Measurements from ENCODE around the gene TMEM221. TPM values are rescaled to one million over a fixed set of nuclear protein-coding genes. Genes with fewer than 3 reads are reported as not detected.
A peak's percentile ranks its signal among the peaks of the same experiment; 100 is the strongest.

The TMEM221 gene
- total RNA-seq, 1 experiment from 2014 or later, result not detected

DNA sequence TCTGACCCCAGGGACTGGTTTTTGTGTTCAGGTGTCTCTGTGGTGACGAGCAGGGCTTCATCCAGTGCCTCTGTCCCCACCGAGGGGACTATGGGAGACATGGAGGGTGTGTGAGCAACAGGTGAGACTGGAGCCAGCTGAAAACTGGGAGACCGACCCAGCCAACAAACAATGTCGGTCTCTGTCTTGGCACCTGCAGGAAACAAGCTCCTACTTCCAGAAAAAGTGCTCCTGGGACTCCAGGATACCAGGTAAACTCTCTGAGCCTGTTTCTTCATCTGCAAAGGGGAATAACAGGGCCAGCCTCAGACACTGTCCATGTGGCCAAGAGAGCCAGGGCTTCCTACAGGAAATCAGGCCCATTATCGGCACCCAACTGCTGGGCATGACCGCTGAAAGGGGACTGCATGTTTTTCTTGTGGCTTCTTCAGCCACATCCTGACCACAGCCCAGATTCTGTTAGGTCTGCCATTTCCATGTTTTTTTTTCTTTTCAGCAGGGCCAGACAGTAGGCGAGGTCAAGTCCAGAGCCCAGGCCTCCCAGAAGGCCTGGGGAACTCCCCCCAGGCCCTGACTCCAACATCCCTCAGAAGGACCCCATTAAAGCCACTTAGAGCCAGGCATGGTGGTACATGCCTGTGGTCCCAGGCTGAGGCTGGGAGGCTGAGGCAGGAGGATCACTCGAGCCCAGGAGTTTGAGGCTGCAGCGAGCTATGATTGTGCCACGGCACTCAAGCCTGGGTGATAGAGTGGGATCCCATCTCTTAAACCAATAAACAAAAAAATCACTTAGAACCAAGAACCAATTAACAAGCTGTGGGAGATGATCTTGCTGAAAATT, 42.2 kb downstream of the TMEM221 start:
- no peak for DNase-seq (ENCODE audit: low spot score)

- peak; percentile 72 for DNase-seq (ENCODE audit: low spot score)
Observed at GRCh38 chr19:17405250-17406045, 43.0 kb downstream of the TMEM221 start, which contains the start of gene BST2. Gene BST2, minus strand, starts transcription at chr19:17405630. Its CDS starts 55 bp downstream, at chr19:17405575.

DNA sequence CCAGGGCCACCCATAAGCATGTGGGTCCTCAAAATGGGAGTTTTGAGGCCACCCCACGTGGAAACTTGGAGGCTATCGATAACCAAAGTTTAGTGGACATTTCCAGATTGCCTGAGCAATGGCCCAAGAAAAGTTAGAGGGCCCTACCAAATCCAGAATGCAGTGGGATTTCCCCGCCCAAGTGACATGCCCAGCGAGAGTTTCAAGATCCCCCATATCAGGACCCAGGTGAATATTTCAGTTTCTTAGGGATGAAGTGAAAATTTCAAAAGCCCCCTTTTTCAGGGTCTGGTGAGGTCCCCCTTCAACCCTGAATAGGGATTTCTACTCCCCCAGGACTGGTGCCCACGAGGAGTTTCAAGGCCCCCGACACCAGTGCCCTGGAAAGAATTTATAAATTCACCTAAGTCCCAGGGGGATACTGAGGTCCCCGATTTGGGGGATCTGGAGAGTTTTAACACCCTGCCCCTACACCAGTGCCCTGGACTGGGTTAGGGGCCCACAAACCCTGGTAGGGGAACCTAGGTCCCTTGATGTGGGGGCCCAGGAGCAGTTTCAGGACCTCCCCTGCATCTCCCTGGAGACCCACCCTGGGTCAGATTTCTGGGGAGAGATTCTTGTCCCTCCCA, 43.7 kb downstream of the TMEM221 start:
- no peak for DNase-seq (ENCODE audit: low spot score)

DNA sequence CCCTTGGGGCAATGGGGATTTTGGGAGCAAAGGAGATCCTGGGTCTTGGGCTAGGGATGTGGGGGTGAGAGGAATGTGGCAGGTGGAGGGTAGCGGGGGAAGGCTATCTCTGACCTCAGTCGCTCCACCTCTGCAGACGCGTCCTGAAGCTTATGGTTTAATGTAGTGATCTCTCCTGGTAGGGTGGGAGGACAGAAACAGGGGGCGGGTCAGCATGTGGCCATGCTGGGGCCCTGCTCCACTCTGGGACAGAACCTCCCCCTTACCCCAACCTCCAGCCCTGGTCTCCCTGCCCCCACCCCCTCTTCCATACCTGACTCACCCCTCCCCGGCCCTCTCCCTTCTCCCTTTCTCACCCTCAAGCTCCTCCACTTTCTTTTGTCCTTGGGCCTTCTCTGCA, 44.5 kb downstream of the TMEM221 start:
- DNase-seq (ENCODE audit: low spot score), result no peak

DNA sequence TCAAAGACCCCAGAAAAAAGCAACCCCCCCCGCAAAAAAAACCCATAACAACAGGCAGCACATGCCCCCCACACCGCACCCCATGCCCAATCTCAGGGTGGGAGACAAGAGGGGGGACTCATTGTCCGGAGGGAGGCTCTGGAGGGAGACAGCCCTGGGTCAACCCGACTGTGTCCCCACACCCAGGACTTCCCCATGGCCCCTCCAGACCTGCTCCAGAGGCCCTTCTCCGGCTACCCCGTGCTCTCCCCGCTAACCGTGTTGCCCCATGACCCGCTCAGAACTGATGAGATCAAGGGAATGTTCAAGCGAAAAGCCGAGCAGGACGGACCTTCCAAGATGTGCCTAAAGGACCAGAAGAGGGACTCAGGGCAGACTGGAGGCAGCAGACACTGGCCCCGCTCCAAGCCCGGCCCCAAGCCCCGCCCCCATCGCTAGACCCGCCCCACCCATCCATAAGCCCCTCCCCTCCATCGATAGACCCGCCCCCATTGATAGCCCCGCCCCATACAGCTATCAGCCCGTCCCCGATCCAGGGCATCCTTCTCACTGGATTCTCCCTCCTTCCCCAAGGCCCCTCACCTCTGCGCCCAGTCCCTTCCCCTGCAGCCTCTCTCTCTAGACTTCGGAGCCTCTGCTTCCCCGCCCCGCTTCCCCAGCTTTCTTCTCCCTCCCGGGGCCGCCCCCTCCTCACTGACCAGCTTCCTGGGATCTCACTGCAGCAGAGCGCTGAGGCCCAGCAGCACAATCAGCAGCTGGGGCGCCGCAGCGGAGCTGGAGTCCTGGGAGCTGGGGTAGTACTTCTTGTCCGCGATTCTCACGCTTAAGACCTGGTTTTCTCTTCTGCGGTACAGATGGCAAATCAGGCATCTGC, 45.2 kb downstream of the TMEM221 start:
- peak; percentile 26 for DNase-seq (ENCODE audit: low spot score)

GRCh38 chr19:17401628-17402027, 46.8 kb downstream of the TMEM221 start:
- no peak for DNase-seq (ENCODE audit: low spot score)

GRCh38 chr19:17398902-17399527, 49.5 kb downstream of the TMEM221 start:
- no peak for DNase-seq (ENCODE audit: low spot score)

DNA sequence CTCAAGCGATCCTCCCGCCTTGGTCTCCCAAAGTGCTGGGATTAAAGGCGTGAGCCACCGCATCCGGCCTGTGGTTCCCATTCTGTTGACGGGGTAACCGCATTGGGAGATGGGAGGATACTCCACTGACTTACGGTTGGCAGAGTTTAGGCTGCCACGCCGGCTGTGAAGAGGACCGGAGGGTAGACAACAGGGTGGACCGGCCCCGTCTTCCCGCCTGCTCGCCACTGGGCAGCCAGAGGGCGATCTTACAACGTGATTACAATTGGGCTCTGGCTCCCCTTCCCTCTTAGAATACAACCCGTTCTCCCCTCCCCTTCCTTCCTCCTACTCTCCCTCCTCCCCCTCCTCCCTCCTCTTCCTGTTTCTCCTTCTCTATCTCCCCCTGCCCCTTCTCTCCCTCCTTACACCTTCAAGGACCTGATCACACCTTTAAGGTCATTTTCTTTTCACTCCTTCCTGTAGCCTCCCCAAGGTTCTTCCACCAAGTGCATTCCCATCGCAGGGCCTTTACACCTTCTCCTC, 53.5 kb downstream of the TMEM221 start:
- DNase-seq (ENCODE audit: low spot score), result peak; percentile 54

DNA sequence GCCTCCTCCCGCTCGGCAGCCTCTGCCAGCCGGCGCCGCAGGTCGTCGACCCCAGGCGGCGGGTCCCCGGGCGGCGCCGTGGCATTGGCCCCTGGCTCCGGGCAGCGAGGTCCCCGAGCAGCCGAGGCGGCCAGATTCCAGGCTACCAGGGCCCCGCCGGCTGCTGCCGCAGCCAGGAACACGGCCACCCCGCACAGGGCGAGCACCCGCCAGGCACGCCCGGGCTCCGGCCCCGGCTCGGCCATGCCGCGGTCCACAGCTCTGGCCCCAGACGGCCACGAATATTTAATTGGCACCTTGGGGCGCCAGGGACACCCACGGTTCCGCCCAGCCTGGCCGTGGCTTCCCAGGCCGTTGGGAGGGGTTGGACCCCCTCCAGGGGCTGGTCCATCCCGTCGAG, 54.6 kb downstream of the TMEM221 start, which contains the start of gene CCDC194:
Gene CCDC194 (minus strand): TSS at position 283 of the 400 bp plus-strand sequence. CDS start 38 bp downstream, at position 245.
- no peak for DNase-seq (ENCODE audit: low spot score)

GRCh38 chr19:17393002-17393401, 55.5 kb downstream of the TMEM221 start:
- DNase-seq (ENCODE audit: low spot score), result no peak

GRCh38 chr19:17391371-17392151, 56.9 kb downstream of the TMEM221 start:
- DNase-seq (ENCODE audit: low spot score), result no peak

- DNase-seq (ENCODE audit: low spot score), result peak; percentile 73
Observed at GRCh38 chr19:17390665-17391370, 57.6 kb downstream of the TMEM221 start.

DNA sequence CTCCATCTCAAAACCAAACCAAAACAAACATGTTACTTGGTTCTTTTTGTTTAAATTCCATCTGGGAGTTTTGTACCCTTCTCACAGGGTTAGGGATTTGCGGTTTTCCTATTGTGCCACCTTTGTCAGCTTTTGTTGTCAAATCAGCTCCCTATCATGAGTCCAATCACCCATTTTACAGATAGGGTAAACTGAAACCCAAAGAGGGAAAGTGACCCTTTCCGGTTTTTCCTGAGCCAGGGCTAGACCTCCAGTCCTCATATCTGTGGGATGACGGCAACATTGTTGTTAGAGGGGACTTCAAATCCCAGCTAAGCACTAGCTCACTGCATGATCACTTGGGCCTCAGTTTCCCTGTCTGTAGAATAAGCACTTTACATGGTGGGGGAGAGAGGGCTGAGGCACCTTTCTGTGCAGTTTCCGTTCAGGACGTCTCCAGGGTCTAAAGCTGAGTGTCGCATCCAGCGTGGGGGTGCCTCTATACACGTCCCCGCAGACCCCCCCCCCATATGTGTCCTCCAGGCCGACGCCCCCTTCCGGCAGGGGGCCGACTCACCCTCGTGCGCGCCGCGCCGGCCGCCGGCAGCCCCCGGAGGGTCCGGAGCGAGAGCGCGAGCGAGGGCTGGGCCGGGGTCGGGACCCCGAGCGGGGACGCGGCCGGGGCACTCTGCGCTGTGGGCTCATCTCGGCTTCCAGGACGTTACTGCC, 58.4 kb downstream of the TMEM221 start:
- DNase-seq (ENCODE audit: low spot score), result no peak

DNA sequence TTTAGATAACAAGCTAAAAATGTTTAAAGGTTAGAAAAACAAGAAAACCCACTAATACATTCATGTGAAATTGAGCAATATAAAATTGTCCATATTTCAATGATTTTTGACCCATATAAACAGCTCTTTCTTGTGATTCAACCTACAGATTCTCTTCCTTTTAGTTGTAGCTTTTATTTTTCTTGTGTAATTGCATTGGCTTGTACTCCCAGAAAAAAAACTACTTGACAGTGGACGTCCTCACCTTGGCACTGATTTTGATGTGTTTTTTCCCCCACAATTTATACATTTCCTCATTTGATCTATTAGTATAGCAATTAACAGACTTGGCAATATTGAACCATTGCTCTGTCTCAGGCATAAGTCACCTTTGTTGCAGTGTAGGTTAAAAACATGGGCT, 59.2 kb downstream of the TMEM221 start:
- DNase-seq (ENCODE audit: low spot score), result no peak

DNA sequence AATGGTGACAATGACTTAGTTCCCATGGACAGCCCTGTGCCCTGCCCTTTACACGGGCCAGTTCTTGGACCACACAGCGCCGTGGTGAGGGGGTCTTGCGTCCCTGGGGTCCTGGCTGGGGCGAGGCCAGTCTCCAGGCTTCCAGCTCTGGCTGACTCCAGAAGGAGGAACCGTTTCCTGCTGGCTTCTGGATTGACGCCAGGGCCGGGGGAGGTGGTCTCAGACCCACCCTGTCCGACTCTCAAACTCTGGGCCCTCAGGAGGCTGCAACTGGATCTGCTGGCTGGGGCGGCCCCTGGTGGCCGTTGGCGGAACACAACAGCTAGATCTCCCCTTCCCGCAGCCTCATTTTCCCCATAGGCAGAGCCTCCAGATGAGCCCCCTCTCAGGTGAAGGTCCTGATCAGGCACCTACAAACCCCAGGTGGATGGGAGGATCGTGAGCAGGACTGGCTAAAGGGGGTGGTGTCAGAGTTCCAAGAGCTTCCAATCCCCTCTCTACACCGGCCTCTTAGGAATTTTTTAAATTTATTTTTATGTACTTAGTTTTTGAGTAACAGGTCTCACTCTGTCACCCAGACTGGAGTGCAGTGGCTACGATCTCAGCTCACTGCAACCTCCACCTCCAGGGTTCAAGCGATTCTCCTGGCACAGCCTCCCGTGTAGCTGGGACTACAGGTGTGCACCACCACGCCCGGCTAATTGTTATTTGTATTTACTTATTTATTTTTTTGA, 62.4 kb downstream of the TMEM221 start:
- DNase-seq (ENCODE audit: low spot score), result peak; percentile 53
